ENCODE results near the gene KIF9. TPM values are rescaled to one million over a fixed set of nuclear protein-coding genes. Genes with fewer than 3 reads are reported as not detected.

Gene KIF9
- total RNA-seq, 1 donor from 2014 or later = 7.5 TPM

DNA sequence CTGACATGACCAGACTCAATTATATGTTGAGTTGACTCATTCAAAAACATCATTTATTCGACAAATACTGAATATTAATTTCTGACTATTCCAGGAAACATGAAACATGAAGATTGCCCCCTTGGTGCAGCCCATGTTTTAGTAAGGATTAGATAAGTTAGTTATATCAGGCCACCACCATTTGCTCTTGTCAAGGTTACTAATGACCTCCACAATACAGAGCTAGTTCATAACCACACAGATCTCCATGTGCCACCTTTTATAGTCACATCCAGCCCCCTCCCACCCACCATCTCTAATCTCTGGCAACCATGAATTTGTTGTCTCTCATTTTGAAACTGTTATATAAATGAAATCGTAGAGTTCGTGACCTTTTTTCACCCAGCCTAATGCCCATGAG lies 15.8 kb upstream of the KIF9 start:
- H3K27me3 ChIP-seq (ENCODE audit: insufficient read depth, low read length) = no peaks in the 10 kb centered on the region
- H3K36me3 ChIP-seq (ENCODE audit: insufficient read depth, low read length) = peaks cover 4% of the 10 kb centered on the region
- FAIRE-seq (no peak), DNase-seq (ENCODE audit: low read depth) (no peak)
- H3K79me2 ChIP-seq (ENCODE audit: insufficient read depth, low read length) = peaks cover 70% of the 10 kb centered on the region
- no peak overlapping the region for H3K9ac ChIP-seq (ENCODE audit: low read length)
- no peaks in the 10 kb centered on the region for H3K9me3 ChIP-seq (ENCODE audit: insufficient read depth, low read depth, low read length)
- H3K4me3 ChIP-seq (ENCODE audit: insufficient read depth, low read depth, low read length) = no peak overlapping the region
- H3K27me3 Mint-ChIP-seq (ENCODE audit: low read depth, unreplicated experiment) = no peaks in the 10 kb centered on the region
- no peak overlapping the region for H3K27ac ChIP-seq (ENCODE audit: low read depth, low read length)
- no peak overlapping the region for H2AFZ ChIP-seq (ENCODE audit: low read depth, low read length)
- H4K20me1 ChIP-seq (ENCODE audit: insufficient read depth, low read length) = peaks cover 69% of the 10 kb centered on the region
- H3K4me2 ChIP-seq (ENCODE audit: low read length) = no peak overlapping the region
- TF ChIP-seq EZH2 (IDR thresholded peaks at IDR 0.05; ENCODE audit: insufficient read depth, low read length) = no peak
- TF ChIP-seq, protein P1, sequence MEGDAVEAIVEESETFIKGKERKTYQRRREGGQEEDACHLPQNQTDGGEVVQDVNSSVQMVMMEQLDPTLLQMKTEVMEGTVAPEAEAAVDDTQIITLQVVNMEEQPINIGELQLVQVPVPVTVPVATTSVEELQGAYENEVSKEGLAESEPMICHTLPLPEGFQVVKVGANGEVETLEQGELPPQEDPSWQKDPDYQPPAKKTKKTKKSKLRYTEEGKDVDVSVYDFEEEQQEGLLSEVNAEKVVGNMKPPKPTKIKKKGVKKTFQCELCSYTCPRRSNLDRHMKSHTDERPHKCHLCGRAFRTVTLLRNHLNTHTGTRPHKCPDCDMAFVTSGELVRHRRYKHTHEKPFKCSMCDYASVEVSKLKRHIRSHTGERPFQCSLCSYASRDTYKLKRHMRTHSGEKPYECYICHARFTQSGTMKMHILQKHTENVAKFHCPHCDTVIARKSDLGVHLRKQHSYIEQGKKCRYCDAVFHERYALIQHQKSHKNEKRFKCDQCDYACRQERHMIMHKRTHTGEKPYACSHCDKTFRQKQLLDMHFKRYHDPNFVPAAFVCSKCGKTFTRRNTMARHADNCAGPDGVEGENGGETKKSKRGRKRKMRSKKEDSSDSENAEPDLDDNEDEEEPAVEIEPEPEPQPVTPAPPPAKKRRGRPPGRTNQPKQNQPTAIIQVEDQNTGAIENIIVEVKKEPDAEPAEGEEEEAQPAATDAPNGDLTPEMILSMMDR (IDR thresholded peaks at IDR 0.05; ENCODE audit: insufficient read depth, low read depth, low read length) = no peak
- peaks cover 11% of the 10 kb centered on the region for H3K4me1 Mint-ChIP-seq (ENCODE audit: low read depth, unreplicated experiment)
- H3K36me3 Mint-ChIP-seq (ENCODE audit: low read depth, unreplicated experiment) = peaks cover 27% of the 10 kb centered on the region
- no peaks in the 10 kb centered on the region for H3K9me3 Mint-ChIP-seq (ENCODE audit: unreplicated experiment)
- no peak overlapping the region for H3K4me3 Mint-ChIP-seq (ENCODE audit: unreplicated experiment)
- no peak overlapping the region for H3K27ac Mint-ChIP-seq (ENCODE audit: unreplicated experiment)
- no peaks in the 10 kb centered on the region for H3K4me1 ChIP-seq (ENCODE audit: insufficient read depth, low read length)

DNA sequence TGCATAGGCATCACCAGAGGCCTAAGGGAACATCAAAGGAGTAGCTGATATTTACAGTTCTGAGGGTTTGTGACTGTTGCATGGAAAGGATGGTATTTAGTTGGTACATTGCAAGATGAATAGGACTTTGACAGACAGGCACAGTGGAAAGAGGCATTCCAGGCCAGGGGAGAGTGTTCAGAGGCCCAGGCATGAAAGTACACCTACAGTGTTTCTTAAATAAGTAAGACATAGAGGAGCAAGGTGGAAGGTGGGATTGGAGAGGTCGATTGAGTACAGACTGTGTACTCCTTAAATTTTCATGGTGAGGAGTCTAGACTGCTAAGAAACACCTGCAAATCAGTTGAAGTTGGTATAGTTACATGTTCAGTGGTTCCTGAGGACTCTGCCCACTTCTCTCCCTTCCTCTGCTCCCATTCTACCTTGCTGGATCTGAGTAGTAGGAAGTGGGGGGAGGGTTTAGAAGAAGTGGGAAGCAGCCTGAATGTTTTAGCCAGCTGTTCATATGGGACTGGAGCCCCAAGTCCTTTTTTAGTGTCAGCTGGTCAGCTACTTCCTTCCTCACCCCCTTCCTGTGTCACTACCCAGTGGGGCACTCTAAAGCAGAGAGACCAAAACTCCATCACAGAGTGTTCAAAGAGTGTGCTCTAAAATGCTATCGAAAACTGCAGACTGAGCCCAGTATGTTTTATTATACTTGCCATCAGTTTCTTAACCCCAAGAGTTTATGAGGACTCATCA lies 14.1 kb upstream of the KIF9 start:
- Histone ChIP-seq H3K27ac (ENCODE audit: low read depth, low read length) (no peak overlapping the region), H2AFZ (ENCODE audit: low read depth, low read length) (no peak overlapping the region), H3K4me1 (ENCODE audit: insufficient read depth, low read length) (no peaks in the 10 kb centered on the region), H3K4me2 (ENCODE audit: low read length) (no peak overlapping the region), H4K20me1 (ENCODE audit: insufficient read depth, low read length) (peaks cover 71% of the 10 kb centered on the region), H3K9me3 (ENCODE audit: insufficient read depth, low read depth, low read length) (no peaks in the 10 kb centered on the region), H3K4me3 (ENCODE audit: insufficient read depth, low read depth, low read length) (no peak overlapping the region), H3K79me2 (ENCODE audit: insufficient read depth, low read length) (peaks cover 77% of the 10 kb centered on the region), H3K36me3 (ENCODE audit: insufficient read depth, low read length) (no peaks in the 10 kb centered on the region), H3K27me3 (ENCODE audit: insufficient read depth, low read length) (no peaks in the 10 kb centered on the region), H3K9ac (ENCODE audit: low read length) (no peak overlapping the region)
- Mint-ChIP-seq H3K36me3 (ENCODE audit: low read depth, unreplicated experiment) (peaks cover 14% of the 10 kb centered on the region), H3K9me3 (ENCODE audit: unreplicated experiment) (no peaks in the 10 kb centered on the region), H3K4me1 (ENCODE audit: low read depth, unreplicated experiment) (peaks cover 11% of the 10 kb centered on the region), H3K27me3 (ENCODE audit: low read depth, unreplicated experiment) (no peaks in the 10 kb centered on the region), H3K27ac (ENCODE audit: unreplicated experiment) (no peak overlapping the region), H3K4me3 (ENCODE audit: unreplicated experiment) (no peak overlapping the region)
- no peak for TF ChIP-seq EZH2 (IDR thresholded peaks at IDR 0.05; ENCODE audit: insufficient read depth, low read length)
- TF ChIP-seq, protein P1 (IDR thresholded peaks at IDR 0.05; ENCODE audit: insufficient read depth, low read depth, low read length) = no peak
- DNase-seq (ENCODE audit: low read depth) = no peak
- FAIRE-seq = no peak

DNA sequence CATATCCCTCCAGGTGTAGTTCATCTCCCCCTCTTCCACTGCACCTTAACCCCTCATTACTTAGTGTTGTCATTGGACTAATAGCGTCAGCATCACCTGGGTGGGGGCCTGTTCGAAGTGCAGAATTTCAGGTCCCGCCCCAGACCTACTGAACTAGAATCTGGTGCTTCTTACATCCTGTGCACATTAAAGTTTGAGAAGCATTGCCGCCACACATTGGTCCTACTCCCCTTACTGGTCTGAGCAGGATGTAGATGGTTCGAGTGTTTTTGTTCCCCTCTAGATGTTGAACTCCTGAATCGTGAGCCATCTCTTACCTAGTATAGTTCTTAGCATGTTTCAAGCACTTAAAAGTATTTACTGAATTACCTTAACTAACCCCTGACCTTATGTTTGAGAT lies 13.4 kb upstream of the KIF9 start:
- no peak for FAIRE-seq
- TF ChIP-seq, protein P1 (IDR thresholded peaks at IDR 0.05; ENCODE audit: insufficient read depth, low read depth, low read length) = no peak
- no peak for TF ChIP-seq EZH2 (IDR thresholded peaks at IDR 0.05; ENCODE audit: insufficient read depth, low read length)
- H2AFZ ChIP-seq (ENCODE audit: low read depth, low read length) = no peak overlapping the region
- Mint-ChIP-seq H3K9me3 (ENCODE audit: unreplicated experiment) (no peaks in the 10 kb centered on the region), H3K27me3 (ENCODE audit: low read depth, unreplicated experiment) (no peaks in the 10 kb centered on the region), H3K4me3 (ENCODE audit: unreplicated experiment) (no peak overlapping the region), H3K4me1 (ENCODE audit: low read depth, unreplicated experiment) (peaks cover 11% of the 10 kb centered on the region), H3K36me3 (ENCODE audit: low read depth, unreplicated experiment) (peaks cover 11% of the 10 kb centered on the region), H3K27ac (ENCODE audit: unreplicated experiment) (no peak overlapping the region)
- H3K36me3 ChIP-seq (ENCODE audit: insufficient read depth, low read length) = no peaks in the 10 kb centered on the region
- no peaks in the 10 kb centered on the region for H3K4me1 ChIP-seq (ENCODE audit: insufficient read depth, low read length)
- peaks cover 79% of the 10 kb centered on the region for H3K79me2 ChIP-seq (ENCODE audit: insufficient read depth, low read length)
- H3K4me2 ChIP-seq (ENCODE audit: low read length) = no peak overlapping the region
- DNase-seq (ENCODE audit: low read depth) = no peak
- no peak overlapping the region for H3K4me3 ChIP-seq (ENCODE audit: insufficient read depth, low read depth, low read length)
- H3K27ac ChIP-seq (ENCODE audit: low read depth, low read length) = no peak overlapping the region
- no peak overlapping the region for H3K9ac ChIP-seq (ENCODE audit: low read length)
- H3K9me3 ChIP-seq (ENCODE audit: insufficient read depth, low read depth, low read length) = no peaks in the 10 kb centered on the region
- H3K27me3 ChIP-seq (ENCODE audit: insufficient read depth, low read length) = no peaks in the 10 kb centered on the region
- H4K20me1 ChIP-seq (ENCODE audit: insufficient read depth, low read length) = peaks cover 71% of the 10 kb centered on the region

Measured in astrocyte (in vitro differentiated cells and primary cell).